ENCODE measurements around the gene SNAP91.

GRCh38 chr6:83708970-83709747, at the start of gene SNAP91:
- TF ChIP-seq POLR2A (IDR thresholded peaks at IDR 0.05) (no peak), POLR2AphosphoS5 (IDR thresholded peaks at IDR 0.05) (no peak)
- TF ChIP-seq, protein P1, sequence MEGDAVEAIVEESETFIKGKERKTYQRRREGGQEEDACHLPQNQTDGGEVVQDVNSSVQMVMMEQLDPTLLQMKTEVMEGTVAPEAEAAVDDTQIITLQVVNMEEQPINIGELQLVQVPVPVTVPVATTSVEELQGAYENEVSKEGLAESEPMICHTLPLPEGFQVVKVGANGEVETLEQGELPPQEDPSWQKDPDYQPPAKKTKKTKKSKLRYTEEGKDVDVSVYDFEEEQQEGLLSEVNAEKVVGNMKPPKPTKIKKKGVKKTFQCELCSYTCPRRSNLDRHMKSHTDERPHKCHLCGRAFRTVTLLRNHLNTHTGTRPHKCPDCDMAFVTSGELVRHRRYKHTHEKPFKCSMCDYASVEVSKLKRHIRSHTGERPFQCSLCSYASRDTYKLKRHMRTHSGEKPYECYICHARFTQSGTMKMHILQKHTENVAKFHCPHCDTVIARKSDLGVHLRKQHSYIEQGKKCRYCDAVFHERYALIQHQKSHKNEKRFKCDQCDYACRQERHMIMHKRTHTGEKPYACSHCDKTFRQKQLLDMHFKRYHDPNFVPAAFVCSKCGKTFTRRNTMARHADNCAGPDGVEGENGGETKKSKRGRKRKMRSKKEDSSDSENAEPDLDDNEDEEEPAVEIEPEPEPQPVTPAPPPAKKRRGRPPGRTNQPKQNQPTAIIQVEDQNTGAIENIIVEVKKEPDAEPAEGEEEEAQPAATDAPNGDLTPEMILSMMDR (IDR thresholded peaks at IDR 0.05): no peak

Data from suprapubic skin (tissue), 4 donors.